T-helper 2 cell treated with Interferon-gamma antibody and Interleukin-4, amounts not matched to agents 5 μg/mL and 100 μg/mL, for 36 hours (primary cell): Measurements from ENCODE around the gene NME7.
"Not testable (repeated sequence)": the region's sequence is repeated elsewhere in the genome, so short reads cannot be mapped to it uniquely, and the experiment has no call there.

Experiments used
- DNase-seq: peaks from one replicate; pipeline ENCODE4 v3.0.0; 2021; ENCODE audit warnings: low spot score
- H3K27ac Mint-ChIP-seq: one replicate; pipeline ENCODE4 v1.8.0; 2021; ENCODE audit warnings: mild to moderate bottlenecking, mixed read lengths
- H3K27me3 Mint-ChIP-seq: one replicate; pipeline ENCODE4 v1.8.0; 2021; ENCODE audit warnings: low read depth, mixed read lengths
- H3K36me3 Mint-ChIP-seq: one replicate; pipeline ENCODE4 v1.8.0; 2021; ENCODE audit warnings: low read depth, mixed read lengths
- H3K4me1 Mint-ChIP-seq: one replicate; pipeline ENCODE4 v1.8.0; 2021; ENCODE audit warnings: low read depth, mixed read lengths
- H3K4me3 Mint-ChIP-seq: one replicate; pipeline ENCODE4 v1.8.0; 2022; ENCODE audit warnings: mild to moderate bottlenecking, moderate library complexity, mixed read lengths
- H3K9me3 Mint-ChIP-seq: one replicate; pipeline ENCODE4 v1.8.0; 2021; ENCODE audit warnings: mixed read lengths

The NME7 gene

GRCh38 chr1:169307176-169307575, 60.4 kb downstream of the NME7 start:
- Mint-ChIP-seq H3K9me3 (peaks cover 5% of the 10 kb centered on the region), H3K27me3 (no peaks in the 10 kb centered on the region), H3K4me1 (peaks cover 17% of the 10 kb centered on the region), H3K27ac (no peak overlapping the region), H3K36me3 (peaks cover 25% of the 10 kb centered on the region), H3K4me3 (no peak overlapping the region)
- DNase-seq = no peak

GRCh38 chr1:169305948-169306347, 61.6 kb downstream of the NME7 start:
- Mint-ChIP-seq H3K27me3 (no peaks in the 10 kb centered on the region), H3K9me3 (peaks cover 5% of the 10 kb centered on the region), H3K4me1 (peaks cover 11% of the 10 kb centered on the region), H3K4me3 (no peak overlapping the region), H3K36me3 (peaks cover 27% of the 10 kb centered on the region), H3K27ac (no peak overlapping the region)
- no peak for DNase-seq

- Mint-ChIP-seq H3K9me3 (peaks cover 5% of the 10 kb centered on the region), H3K4me3 (no peak overlapping the region), H3K4me1 (peaks cover 11% of the 10 kb centered on the region), H3K36me3 (peaks cover 27% of the 10 kb centered on the region), H3K27me3 (no peaks in the 10 kb centered on the region), H3K27ac (no peak overlapping the region)
- DNase-seq = no peak
Measured at GRCh38 chr1:169305356-169305755, 62.2 kb downstream of the NME7 start.

- no peaks in the 10 kb centered on the region for H3K27me3 Mint-ChIP-seq
- H3K36me3 Mint-ChIP-seq = peaks cover 12% of the 10 kb centered on the region
- no peak for DNase-seq
- H3K9me3 Mint-ChIP-seq = no peaks in the 10 kb centered on the region
- H3K4me3 Mint-ChIP-seq = no peak overlapping the region
- peaks cover 4% of the 10 kb centered on the region for H3K4me1 Mint-ChIP-seq
- H3K27ac Mint-ChIP-seq = no peak overlapping the region
Measured at GRCh38 chr1:169300854-169301253, 66.7 kb downstream of the NME7 start.

GRCh38 chr1:169298441-169298840, 69.2 kb downstream of the NME7 start:
- peaks cover 4% of the 10 kb centered on the region for H3K4me1 Mint-ChIP-seq
- no peak overlapping the region for H3K27ac Mint-ChIP-seq
- H3K4me3 Mint-ChIP-seq = no peak overlapping the region
- DNase-seq = no peak
- H3K9me3 Mint-ChIP-seq = no peaks in the 10 kb centered on the region
- H3K36me3 Mint-ChIP-seq = peaks cover 12% of the 10 kb centered on the region
- no peaks in the 10 kb centered on the region for H3K27me3 Mint-ChIP-seq

- peaks cover 4% of the 10 kb centered on the region for H3K4me1 Mint-ChIP-seq
- peaks cover 12% of the 10 kb centered on the region for H3K36me3 Mint-ChIP-seq
- no peaks in the 10 kb centered on the region for H3K27me3 Mint-ChIP-seq
- H3K4me3 Mint-ChIP-seq = no peak overlapping the region
- no peak overlapping the region for H3K27ac Mint-ChIP-seq
- no peak for DNase-seq
- no peaks in the 10 kb centered on the region for H3K9me3 Mint-ChIP-seq
Measured at GRCh38 chr1:169295846-169296245, 71.8 kb downstream of the NME7 start.

- H3K9me3 Mint-ChIP-seq = no peaks in the 10 kb centered on the region
- DNase-seq = no peak
- H3K4me3 Mint-ChIP-seq = no peak overlapping the region
- no peak overlapping the region for H3K27ac Mint-ChIP-seq
- no peaks in the 10 kb centered on the region for H3K27me3 Mint-ChIP-seq
- H3K4me1 Mint-ChIP-seq = peaks cover 4% of the 10 kb centered on the region
- H3K36me3 Mint-ChIP-seq = peaks cover 16% of the 10 kb centered on the region
Measured at GRCh38 chr1:169295425-169295824, 72.2 kb downstream of the NME7 start.

GRCh38 chr1:169289016-169289415, 78.6 kb downstream of the NME7 start:
- Mint-ChIP-seq H3K27me3 (no peaks in the 10 kb centered on the region), H3K4me1 (peaks cover 3% of the 10 kb centered on the region), H3K36me3 (peaks cover 24% of the 10 kb centered on the region), H3K27ac (no peak overlapping the region), H3K9me3 (peaks cover 12% of the 10 kb centered on the region), H3K4me3 (no peak overlapping the region)
- DNase-seq = no peak

GRCh38 chr1:169288011-169288414, 79.6 kb downstream of the NME7 start:
- Mint-ChIP-seq H3K4me1 (peaks cover 3% of the 10 kb centered on the region), H3K27me3 (no peaks in the 10 kb centered on the region), H3K27ac (no peak overlapping the region), H3K4me3 (no peak overlapping the region), H3K36me3 (peaks cover 24% of the 10 kb centered on the region), H3K9me3 (peaks cover 22% of the 10 kb centered on the region)
- DNase-seq = no peak

- Mint-ChIP-seq H3K4me3 (no peak overlapping the region), H3K36me3 (peaks cover 27% of the 10 kb centered on the region), H3K9me3 (peaks cover 29% of the 10 kb centered on the region), H3K4me1 (peaks cover 3% of the 10 kb centered on the region), H3K27ac (no peak overlapping the region), H3K27me3 (no peaks in the 10 kb centered on the region)
- no peak for DNase-seq
Measured at GRCh38 chr1:169287280-169287679, 80.3 kb downstream of the NME7 start.

GRCh38 chr1:169281562-169281961, 86.0 kb downstream of the NME7 start:
- Mint-ChIP-seq H3K36me3 (peaks cover 19% of the 10 kb centered on the region), H3K9me3 (peaks cover 64% of the 10 kb centered on the region)
- not testable (repeated sequence) for H3K4me1 Mint-ChIP-seq, H3K27me3 Mint-ChIP-seq, H3K4me3 Mint-ChIP-seq, H3K27ac Mint-ChIP-seq, DNase-seq

GRCh38 chr1:169271098-169271497, 96.5 kb downstream of the NME7 start:
- no peaks in the 10 kb centered on the region for H3K27me3 Mint-ChIP-seq

GRCh38 chr1:169266133-169266532, 101.5 kb downstream of the NME7 start:
- Mint-ChIP-seq H3K4me3 (no peak overlapping the region), H3K27me3 (no peaks in the 10 kb centered on the region), H3K27ac (no peak overlapping the region), H3K36me3 (peaks cover 9% of the 10 kb centered on the region), H3K4me1 (peaks cover 3% of the 10 kb centered on the region), H3K9me3 (peaks cover 30% of the 10 kb centered on the region)
- no peak for DNase-seq

More at GRCh38 chr1:169271098-169271497, 96.5 kb downstream of the NME7 start:
- peaks cover 2% of the 10 kb centered on the region for H3K9me3 Mint-ChIP-seq
- H3K36me3 Mint-ChIP-seq = peaks cover 2% of the 10 kb centered on the region
- no peak for DNase-seq
- H3K4me3 Mint-ChIP-seq = no peak overlapping the region
- H3K4me1 Mint-ChIP-seq = peaks cover 6% of the 10 kb centered on the region
- no peak overlapping the region for H3K27ac Mint-ChIP-seq

- no peak for DNase-seq
- H3K9me3 Mint-ChIP-seq = peaks cover 36% of the 10 kb centered on the region
- peaks cover 18% of the 10 kb centered on the region for H3K36me3 Mint-ChIP-seq
- no peak overlapping the region for H3K27ac Mint-ChIP-seq
- peaks cover 3% of the 10 kb centered on the region for H3K4me1 Mint-ChIP-seq
- no peak overlapping the region for H3K4me3 Mint-ChIP-seq
- H3K27me3 Mint-ChIP-seq = no peaks in the 10 kb centered on the region
Measured at GRCh38 chr1:169263059-169263458, 104.5 kb downstream of the NME7 start.

- Mint-ChIP-seq H3K36me3 (peaks cover 24% of the 10 kb centered on the region), H3K27ac (no peak overlapping the region), H3K9me3 (peaks cover 41% of the 10 kb centered on the region)
Measured at GRCh38 chr1:169261884-169262283, 105.7 kb downstream of the NME7 start.

More at GRCh38 chr1:169261884-169262283, 105.7 kb downstream of the NME7 start:
- no peak for DNase-seq
- H3K27me3 Mint-ChIP-seq = no peaks in the 10 kb centered on the region
- H3K4me1 Mint-ChIP-seq = peaks cover 3% of the 10 kb centered on the region
- H3K4me3 Mint-ChIP-seq = no peak overlapping the region
